Epithelial cell of proximal tubule (primary cell): ENCODE data around the gene CD180. TPM values are rescaled to one million over a fixed set of nuclear protein-coding genes. Genes with fewer than 3 reads are reported as not detected.
"Not testable (repeated sequence)": the region's sequence is repeated elsewhere in the genome, so short reads cannot be mapped to it uniquely, and the experiment has no call there.

Source experiments
- DNase-seq: peaks from one replicate; pipeline ENCODE4 v3.0.0-alpha.2; 2011; ENCODE audit warnings: low read depth
- H3K4me3 ChIP-seq: 2 replicates; pipeline ENCODE4 v1.5.1; 2011; ENCODE audit warnings: low read depth, mild to moderate bottlenecking, low read length
- CTCF ChIP-seq: conservative IDR thresholded peaks from 2 replicates; pipeline ENCODE4 v1.5.1; 2012; ENCODE audit warnings: low read depth, mild to moderate bottlenecking, low read length
- total RNA-seq: library from RNA; depleted of rRNA; stranded (reverse); fragments of >200 nt; gene quantifications from 2 replicates; pipeline ENCODE4 v1.2.3, GENCODE V29; 2015

CD180 gene
- total RNA-seq, 1 donor from 2014 or later = not detected

- no peak for DNase-seq
- no peak overlapping the region for H3K4me3 ChIP-seq
- no peak for TF ChIP-seq CTCF
These were observed 14.9 kb downstream of the CD180 start for GRCh38 chr5:67181648-67182221.

GRCh38 chr5:67179697-67180361 lies 16.8 kb downstream of the CD180 start:
- no peak for TF ChIP-seq CTCF
- H3K4me3 ChIP-seq = no peak overlapping the region
- no peak for DNase-seq

GRCh38 chr5:67178966-67179365 lies 17.6 kb downstream of the CD180 start:
- H3K4me3 ChIP-seq = no peak overlapping the region
- no peak for TF ChIP-seq CTCF
- no peak for DNase-seq

- no peak for TF ChIP-seq CTCF
- DNase-seq = no peak
- no peak overlapping the region for H3K4me3 ChIP-seq
These were observed 18.5 kb downstream of the CD180 start for GRCh38 chr5:67178085-67178484.

GRCh38 chr5:67176936-67177335 lies 19.7 kb downstream of the CD180 start:
- no peak for DNase-seq
- no peak for TF ChIP-seq CTCF
- no peak overlapping the region for H3K4me3 ChIP-seq

GRCh38 chr5:67173959-67174358 lies 22.6 kb downstream of the CD180 start:
- H3K4me3 ChIP-seq = no peak overlapping the region
- TF ChIP-seq CTCF = no peak
- DNase-seq = no peak

- not testable (repeated sequence) for DNase-seq, H3K4me3 ChIP-seq
These were observed 23.2 kb downstream of the CD180 start for GRCh38 chr5:67173351-67173750.
